GM21825 (cell line): Measurements from ENCODE around the gene OTUB2.
A peak's percentile ranks its signal among the peaks of the same experiment; 100 is the strongest.
"Not testable (repeated sequence)": the region's sequence is repeated elsewhere in the genome, so short reads cannot be mapped to it uniquely, and the experiment has no call there.

Experiments
- ATAC-seq: cut with Tn5 transposase; IDR thresholded peaks from one replicate; pipeline ENCODE4 v1.9.1; 2021; ENCODE audit warnings: mild to moderate bottlenecking, moderate library complexity; ENCODE audit not compliant: unreplicated experiment

Gene OTUB2

GRCh38 chr14:94052662-94053061, 26.5 kb downstream of the OTUB2 start:
- no peak for ATAC-seq

GRCh38 chr14:94054401-94054800, 28.3 kb downstream of the OTUB2 start:
- no peak for ATAC-seq

- no peak for ATAC-seq
Observed at GRCh38 chr14:94054936-94055335, 28.8 kb downstream of the OTUB2 start.

GRCh38 chr14:94056579-94057308, 30.6 kb downstream of the OTUB2 start:
- ATAC-seq = no peak

GRCh38 chr14:94058128-94058673, 32.1 kb downstream of the OTUB2 start:
- ATAC-seq = no peak

GRCh38 chr14:94058674-94059138, 32.6 kb downstream of the OTUB2 start:
- no peak for ATAC-seq

- no peak for ATAC-seq
Observed at GRCh38 chr14:94059998-94060397, 33.9 kb downstream of the OTUB2 start.

- no peak for ATAC-seq
Observed at GRCh38 chr14:94062344-94062940, 36.3 kb downstream of the OTUB2 start.

- no peak for ATAC-seq
Observed at GRCh38 chr14:94066089-94066676, 40.0 kb downstream of the OTUB2 start.

- not testable (repeated sequence) for ATAC-seq
Observed at GRCh38 chr14:94072076-94072475, 45.9 kb downstream of the OTUB2 start.

GRCh38 chr14:94074534-94074933, 48.4 kb downstream of the OTUB2 start:
- ATAC-seq = no peak

GRCh38 chr14:94075008-94075407, 48.9 kb downstream of the OTUB2 start:
- no peak for ATAC-seq

- ATAC-seq = no peak
Observed at GRCh38 chr14:94077111-94077821, 51.1 kb downstream of the OTUB2 start.

GRCh38 chr14:94077823-94078222, 51.7 kb downstream of the OTUB2 start:
- no peak for ATAC-seq

GRCh38 chr14:94079891-94080620, 53.9 kb downstream of the OTUB2 start:
- no peak for ATAC-seq

- ATAC-seq = peak; percentile 97
Observed at GRCh38 chr14:94080621-94081385, 54.7 kb downstream of the OTUB2 start, which contains the start of the genes DDX24 and IFI27L1. Gene DDX24, minus strand, starts transcription at chr14:94081202. Its CDS starts 1,460 bp downstream, at chr14:94079742. Gene IFI27L1, plus strand, starts transcription at chr14:94081310. Its CDS starts 15,628 bp downstream, at chr14:94096938.

- peak; percentile 24 for ATAC-seq
Observed at GRCh38 chr14:94081386-94081820, 55.3 kb downstream of the OTUB2 start.

- no peak for ATAC-seq
Observed at GRCh38 chr14:94087891-94088290, 61.8 kb downstream of the OTUB2 start.

GRCh38 chr14:94088516-94088915, 62.4 kb downstream of the OTUB2 start:
- no peak for ATAC-seq
